ENCODE results near the gene STMN3. TPM values are rescaled to one million over a fixed set of nuclear protein-coding genes. Genes with fewer than 3 reads are reported as not detected.

STMN3 gene
- total and polyA plus RNA-seq, 10 of the 15 experiments (the other 5 are each of a cell fraction or from before 2014, with no cell fraction given), result 0.09 to 3.6 (median 1.4) TPM; not detected in 1

DNA sequence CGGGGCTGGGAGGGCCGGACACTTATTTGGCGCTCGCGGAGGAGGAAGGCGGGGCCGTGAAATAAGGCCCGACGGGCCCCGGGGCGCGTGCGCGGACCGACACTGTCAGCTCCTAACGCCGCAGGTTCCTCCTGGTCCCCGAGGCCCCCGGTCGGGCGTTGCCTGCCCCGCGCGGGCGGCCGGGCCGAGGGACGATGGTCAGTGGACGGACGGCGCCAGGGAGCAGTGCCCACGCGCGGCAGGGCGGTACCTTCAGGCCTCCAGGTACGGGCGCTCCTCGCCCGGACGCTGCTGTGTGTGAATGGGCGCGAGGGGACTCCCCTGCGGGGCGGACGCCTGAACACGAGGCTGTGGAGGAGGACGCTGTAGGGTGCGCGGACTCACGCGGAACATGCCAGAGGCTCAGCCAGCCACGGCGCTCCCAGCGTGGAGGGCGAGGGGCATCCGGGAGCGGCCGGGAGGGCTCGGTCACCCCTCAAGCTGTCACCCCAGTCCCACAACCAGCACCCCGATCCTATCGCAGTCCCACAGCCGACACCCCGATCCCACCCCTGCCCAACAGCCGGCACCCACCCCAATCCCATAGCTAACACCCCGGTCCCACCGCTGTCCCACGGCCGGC lies 26.0 kb downstream of the STMN3 start (continued):
- TF ChIP-seq RB1 (IDR thresholded peaks at IDR 0.05; ENCODE audit: borderline replicate concordance) (peak; percentile 65; the same call in 1 of the 2 replicates), LARP7 (IDR thresholded peaks at IDR 0.05) (peak; percentile 99), IKZF1 (conservative IDR thresholded peaks at IDR 0.05) (peak; percentile 57), MEF2B (IDR thresholded peaks at IDR 0.05; ENCODE audit: partially characterized antibody, poor library complexity, severe bottlenecking) (peak; percentile 19), GATAD2B (conservative IDR thresholded peaks at IDR 0.05; ENCODE audit: low read depth) (peak; percentile 91; the same call in 1 of the 2 replicates), CREB1 (IDR thresholded peaks at IDR 0.05; ENCODE audit: low read depth) (no peak; the same call in 1 of the 2 replicates), SUPT20H (IDR thresholded peaks at IDR 0.05; ENCODE audit: borderline replicate concordance, control insufficient read depth, low read depth, low read length) (no peak), RCOR1 (conservative IDR thresholded peaks at IDR 0.05; ENCODE audit: low read depth, low read length) (no peak), BCL11A (IDR thresholded peaks at IDR 0.05; ENCODE audit: low read depth, low read length) (no peak), NFYB (IDR thresholded peaks at IDR 0.05; ENCODE audit: insufficient read depth, low read depth, low read length) (no peak), REST (IDR thresholded peaks at IDR 0.05; ENCODE audit: low read depth, low read length) (no peak), IKZF2 (IDR thresholded peaks at IDR 0.05) (no peak; a peak in 1 of 4 replicates), TAF1 (IDR thresholded peaks at IDR 0.05; ENCODE audit: borderline replicate concordance, low read depth, low read length) (peak; percentile 57; the same call in 1 of the 2 replicates), CREM (IDR thresholded peaks at IDR 0.05; ENCODE audit: low read depth) (peak; percentile 27; the same call in 1 of the 2 replicates)
- TF ChIP-seq, protein P1, sequence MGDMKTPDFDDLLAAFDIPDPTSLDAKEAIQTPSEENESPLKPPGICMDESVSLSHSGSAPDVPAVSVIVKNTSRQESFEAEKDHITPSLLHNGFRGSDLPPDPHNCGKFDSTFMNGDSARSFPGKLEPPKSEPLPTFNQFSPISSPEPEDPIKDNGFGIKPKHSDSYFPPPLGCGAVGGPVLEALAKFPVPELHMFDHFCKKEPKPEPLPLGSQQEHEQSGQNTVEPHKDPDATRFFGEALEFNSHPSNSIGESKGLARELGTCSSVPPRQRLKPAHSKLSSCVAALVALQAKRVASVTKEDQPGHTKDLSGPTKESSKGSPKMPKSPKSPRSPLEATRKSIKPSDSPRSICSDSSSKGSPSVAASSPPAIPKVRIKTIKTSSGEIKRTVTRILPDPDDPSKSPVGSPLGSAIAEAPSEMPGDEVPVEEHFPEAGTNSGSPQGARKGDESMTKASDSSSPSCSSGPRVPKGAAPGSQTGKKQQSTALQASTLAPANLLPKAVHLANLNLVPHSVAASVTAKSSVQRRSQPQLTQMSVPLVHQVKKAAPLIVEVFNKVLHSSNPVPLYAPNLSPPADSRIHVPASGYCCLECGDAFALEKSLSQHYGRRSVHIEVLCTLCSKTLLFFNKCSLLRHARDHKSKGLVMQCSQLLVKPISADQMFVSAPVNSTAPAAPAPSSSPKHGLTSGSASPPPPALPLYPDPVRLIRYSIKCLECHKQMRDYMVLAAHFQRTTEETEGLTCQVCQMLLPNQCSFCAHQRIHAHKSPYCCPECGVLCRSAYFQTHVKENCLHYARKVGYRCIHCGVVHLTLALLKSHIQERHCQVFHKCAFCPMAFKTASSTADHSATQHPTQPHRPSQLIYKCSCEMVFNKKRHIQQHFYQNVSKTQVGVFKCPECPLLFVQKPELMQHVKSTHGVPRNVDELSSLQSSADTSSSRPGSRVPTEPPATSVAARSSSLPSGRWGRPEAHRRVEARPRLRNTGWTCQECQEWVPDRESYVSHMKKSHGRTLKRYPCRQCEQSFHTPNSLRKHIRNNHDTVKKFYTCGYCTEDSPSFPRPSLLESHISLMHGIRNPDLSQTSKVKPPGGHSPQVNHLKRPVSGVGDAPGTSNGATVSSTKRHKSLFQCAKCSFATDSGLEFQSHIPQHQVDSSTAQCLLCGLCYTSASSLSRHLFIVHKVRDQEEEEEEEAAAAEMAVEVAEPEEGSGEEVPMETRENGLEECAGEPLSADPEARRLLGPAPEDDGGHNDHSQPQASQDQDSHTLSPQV (IDR thresholded peaks at IDR 0.05), result 0 out of 2 replicates have a peak, but pooled peaks have one; percentile 28
- TF ChIP-seq, protein P2, sequence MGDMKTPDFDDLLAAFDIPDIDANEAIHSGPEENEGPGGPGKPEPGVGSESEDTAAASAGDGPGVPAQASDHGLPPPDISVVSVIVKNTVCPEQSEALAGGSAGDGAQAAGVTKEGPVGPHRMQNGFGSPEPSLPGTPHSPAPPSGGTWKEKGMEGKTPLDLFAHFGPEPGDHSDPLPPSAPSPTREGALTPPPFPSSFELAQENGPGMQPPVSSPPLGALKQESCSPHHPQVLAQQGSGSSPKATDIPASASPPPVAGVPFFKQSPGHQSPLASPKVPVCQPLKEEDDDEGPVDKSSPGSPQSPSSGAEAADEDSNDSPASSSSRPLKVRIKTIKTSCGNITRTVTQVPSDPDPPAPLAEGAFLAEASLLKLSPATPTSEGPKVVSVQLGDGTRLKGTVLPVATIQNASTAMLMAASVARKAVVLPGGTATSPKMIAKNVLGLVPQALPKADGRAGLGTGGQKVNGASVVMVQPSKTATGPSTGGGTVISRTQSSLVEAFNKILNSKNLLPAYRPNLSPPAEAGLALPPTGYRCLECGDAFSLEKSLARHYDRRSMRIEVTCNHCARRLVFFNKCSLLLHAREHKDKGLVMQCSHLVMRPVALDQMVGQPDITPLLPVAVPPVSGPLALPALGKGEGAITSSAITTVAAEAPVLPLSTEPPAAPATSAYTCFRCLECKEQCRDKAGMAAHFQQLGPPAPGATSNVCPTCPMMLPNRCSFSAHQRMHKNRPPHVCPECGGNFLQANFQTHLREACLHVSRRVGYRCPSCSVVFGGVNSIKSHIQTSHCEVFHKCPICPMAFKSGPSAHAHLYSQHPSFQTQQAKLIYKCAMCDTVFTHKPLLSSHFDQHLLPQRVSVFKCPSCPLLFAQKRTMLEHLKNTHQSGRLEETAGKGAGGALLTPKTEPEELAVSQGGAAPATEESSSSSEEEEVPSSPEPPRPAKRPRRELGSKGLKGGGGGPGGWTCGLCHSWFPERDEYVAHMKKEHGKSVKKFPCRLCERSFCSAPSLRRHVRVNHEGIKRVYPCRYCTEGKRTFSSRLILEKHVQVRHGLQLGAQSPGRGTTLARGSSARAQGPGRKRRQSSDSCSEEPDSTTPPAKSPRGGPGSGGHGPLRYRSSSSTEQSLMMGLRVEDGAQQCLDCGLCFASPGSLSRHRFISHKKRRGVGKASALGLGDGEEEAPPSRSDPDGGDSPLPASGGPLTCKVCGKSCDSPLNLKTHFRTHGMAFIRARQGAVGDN (IDR thresholded peaks at IDR 0.05), result peak; percentile 57
- TF ChIP-seq, protein P3, sequence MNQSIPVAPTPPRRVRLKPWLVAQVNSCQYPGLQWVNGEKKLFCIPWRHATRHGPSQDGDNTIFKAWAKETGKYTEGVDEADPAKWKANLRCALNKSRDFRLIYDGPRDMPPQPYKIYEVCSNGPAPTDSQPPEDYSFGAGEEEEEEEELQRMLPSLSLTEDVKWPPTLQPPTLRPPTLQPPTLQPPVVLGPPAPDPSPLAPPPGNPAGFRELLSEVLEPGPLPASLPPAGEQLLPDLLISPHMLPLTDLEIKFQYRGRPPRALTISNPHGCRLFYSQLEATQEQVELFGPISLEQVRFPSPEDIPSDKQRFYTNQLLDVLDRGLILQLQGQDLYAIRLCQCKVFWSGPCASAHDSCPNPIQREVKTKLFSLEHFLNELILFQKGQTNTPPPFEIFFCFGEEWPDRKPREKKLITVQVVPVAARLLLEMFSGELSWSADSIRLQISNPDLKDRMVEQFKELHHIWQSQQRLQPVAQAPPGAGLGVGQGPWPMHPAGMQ (IDR thresholded peaks at IDR 0.05; ENCODE audit: borderline replicate concordance), result no peak
